22Rv1 (cell line): ENCODE data around the gene KRT6C.

ENCODE experiments used
- ZFX ChIP-seq: fragments of 450-650 bp; IDR thresholded peaks from 2 replicates; pipeline ENCODE4 v1.6.1; 2017; ENCODE audit warnings: antibody characterized with exemption, borderline replicate concordance
- TF ChIP-seq, protein P1 (sequence below): fragments of 450-650 bp; IDR thresholded peaks from 2 replicates; pipeline ENCODE4 v1.5.1; 2017; ENCODE audit warnings: mild to moderate bottlenecking

DNA sequence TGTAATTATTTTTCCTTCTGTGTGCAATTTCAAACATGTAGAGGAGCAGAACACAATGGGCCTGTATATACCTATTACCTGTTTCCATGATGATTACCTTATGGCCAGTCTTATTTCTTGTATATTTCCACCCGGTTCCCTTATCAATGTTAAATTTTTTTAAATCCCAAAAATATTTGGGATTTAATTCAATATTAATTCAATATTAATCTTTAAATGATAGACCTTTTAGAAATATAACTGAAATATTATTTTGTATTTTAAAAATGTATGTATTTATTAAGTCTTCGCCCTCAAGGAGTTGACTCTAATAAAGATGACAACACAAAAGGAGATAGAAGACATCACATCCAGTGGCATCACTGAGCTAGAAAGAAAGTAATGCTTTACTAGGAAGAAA, 607 bp upstream of the KRT6C start:
- TF ChIP-seq, protein P1, sequence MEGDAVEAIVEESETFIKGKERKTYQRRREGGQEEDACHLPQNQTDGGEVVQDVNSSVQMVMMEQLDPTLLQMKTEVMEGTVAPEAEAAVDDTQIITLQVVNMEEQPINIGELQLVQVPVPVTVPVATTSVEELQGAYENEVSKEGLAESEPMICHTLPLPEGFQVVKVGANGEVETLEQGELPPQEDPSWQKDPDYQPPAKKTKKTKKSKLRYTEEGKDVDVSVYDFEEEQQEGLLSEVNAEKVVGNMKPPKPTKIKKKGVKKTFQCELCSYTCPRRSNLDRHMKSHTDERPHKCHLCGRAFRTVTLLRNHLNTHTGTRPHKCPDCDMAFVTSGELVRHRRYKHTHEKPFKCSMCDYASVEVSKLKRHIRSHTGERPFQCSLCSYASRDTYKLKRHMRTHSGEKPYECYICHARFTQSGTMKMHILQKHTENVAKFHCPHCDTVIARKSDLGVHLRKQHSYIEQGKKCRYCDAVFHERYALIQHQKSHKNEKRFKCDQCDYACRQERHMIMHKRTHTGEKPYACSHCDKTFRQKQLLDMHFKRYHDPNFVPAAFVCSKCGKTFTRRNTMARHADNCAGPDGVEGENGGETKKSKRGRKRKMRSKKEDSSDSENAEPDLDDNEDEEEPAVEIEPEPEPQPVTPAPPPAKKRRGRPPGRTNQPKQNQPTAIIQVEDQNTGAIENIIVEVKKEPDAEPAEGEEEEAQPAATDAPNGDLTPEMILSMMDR = no peak
- no peak for TF ChIP-seq ZFX
